HG03045 (cell line): Measurements from ENCODE around the gene NFATC2.
"Not testable (repeated sequence)": the region's sequence is repeated elsewhere in the genome, so short reads cannot be mapped to it uniquely, and the experiment has no call there.

Source experiments
- ATAC-seq: cut with Tn5 transposase; IDR thresholded peaks from one replicate; pipeline ENCODE4 v1.9.1; 2021; ENCODE audit warnings: mild to moderate bottlenecking, moderate library complexity; ENCODE audit not compliant: unreplicated experiment

NFATC2 gene

DNA sequence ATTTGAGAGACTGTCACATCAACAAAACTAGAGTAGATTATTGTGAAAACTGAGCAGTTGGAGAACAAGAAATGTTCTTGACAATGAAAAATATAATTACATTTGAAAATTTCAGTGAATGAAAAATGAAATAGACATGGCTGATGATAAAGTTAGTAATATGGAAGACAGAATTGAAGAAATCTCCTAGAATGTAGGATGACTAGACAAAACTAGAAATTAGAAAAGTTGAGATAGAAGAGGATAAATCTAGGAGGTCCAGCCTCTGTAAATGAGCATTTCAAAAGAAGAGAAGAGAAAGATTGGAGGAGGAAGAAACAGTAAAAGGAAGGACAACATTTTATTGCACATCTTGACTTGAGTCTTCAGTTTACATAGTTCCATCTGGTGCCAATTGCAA lies 178.7 kb downstream of the NFATC2 start:
- no peak for ATAC-seq

DNA sequence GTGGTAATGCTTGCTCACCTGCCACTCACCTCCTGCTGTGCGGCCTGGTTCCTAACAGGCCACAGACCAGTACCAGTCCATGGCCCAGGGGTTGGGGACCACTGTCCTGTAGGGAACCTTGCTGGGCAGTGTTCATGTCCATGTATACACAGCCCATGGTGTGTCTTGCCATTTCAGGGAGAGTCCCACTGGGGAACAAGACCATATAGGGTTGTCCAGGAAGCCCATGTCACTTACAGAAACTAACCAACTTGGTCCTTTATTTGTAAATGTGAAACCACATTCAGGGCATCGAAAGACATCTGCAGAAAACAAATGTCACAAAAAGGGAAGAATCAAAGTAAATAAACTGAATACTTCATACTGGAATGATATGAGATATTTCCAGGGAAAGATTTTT lies 179.1 kb downstream of the NFATC2 start:
- ATAC-seq = no peak

DNA sequence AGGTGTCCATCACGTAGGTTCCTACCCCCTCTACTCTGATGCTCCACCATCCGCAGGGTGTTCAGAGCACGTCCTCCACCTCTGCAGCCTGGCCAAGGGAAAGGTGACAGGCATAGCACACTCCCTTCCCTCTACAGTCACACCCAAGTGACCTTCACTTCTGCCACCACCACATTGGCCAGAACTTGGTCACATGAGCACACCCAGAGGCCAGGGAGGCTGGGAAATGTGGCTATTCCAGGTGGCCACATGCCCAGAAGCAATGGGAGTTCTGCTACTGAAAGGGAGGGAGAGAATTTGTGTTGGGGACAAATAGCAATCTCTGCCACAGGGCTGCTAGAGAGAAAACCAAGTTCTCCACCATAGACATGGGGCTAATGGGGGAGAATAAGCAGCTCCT lies 180.3 kb downstream of the NFATC2 start:
- no peak for ATAC-seq

- ATAC-seq = no peak
Observed at GRCh38 chr20:51361258-51361657, 181.3 kb downstream of the NFATC2 start.

DNA sequence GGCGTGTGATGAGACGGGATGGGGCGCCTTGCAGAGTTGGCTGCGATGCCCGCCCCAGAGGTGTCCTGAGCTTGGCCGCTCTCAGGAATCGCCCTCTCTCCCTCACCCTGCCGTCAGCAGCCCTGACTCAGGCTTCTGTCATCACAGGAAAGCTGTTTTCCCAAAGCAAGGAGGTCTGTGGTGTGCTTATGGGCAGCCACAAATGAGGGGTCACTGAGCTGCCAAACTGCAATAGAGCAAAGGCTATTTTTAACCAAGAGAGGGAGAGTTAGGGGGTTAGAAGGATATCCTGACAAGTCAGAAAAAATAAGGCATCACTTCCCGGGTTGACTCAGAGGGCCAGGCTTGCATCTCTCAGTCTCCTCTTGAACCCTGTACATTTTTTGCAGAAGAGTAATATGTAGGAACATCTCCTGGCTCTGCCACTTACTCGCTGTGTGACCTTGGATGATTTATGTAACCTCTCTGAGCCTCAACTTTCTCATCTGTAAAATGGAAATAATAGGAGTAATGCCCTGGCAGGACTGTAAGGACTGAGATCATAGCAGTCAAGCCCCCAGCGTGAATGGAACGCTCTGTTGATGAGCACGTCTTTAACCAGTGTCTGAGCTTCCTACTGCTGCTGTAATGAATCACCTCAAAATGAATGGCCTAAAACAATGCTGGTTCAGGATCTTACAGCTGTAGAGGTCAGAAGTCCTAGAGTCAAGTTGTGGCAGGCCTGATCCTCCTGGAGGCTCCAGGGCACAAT lies 181.9 kb downstream of the NFATC2 start:
- ATAC-seq = no peak

GRCh38 chr20:51359947-51360346 lies 182.6 kb downstream of the NFATC2 start:
- ATAC-seq = no peak

DNA sequence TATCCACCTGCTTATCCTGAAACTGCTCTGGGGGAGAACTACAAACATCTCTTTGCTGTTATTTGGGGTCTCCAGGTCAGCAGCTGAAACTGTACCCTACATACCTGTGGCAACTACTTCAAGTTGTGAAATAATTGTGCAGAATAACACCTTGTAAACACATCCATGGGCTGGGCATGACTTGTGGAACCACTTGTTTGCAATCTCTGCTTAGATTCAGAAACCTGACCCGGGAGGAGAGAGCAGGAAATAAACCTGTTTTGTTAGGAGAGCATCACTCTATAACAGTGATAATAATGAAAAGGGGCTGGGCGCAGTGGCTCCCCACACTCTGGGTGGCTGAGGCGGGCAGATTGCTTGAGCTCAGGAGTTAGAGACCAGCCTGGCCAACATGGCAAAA lies 183.1 kb downstream of the NFATC2 start:
- no peak for ATAC-seq

DNA sequence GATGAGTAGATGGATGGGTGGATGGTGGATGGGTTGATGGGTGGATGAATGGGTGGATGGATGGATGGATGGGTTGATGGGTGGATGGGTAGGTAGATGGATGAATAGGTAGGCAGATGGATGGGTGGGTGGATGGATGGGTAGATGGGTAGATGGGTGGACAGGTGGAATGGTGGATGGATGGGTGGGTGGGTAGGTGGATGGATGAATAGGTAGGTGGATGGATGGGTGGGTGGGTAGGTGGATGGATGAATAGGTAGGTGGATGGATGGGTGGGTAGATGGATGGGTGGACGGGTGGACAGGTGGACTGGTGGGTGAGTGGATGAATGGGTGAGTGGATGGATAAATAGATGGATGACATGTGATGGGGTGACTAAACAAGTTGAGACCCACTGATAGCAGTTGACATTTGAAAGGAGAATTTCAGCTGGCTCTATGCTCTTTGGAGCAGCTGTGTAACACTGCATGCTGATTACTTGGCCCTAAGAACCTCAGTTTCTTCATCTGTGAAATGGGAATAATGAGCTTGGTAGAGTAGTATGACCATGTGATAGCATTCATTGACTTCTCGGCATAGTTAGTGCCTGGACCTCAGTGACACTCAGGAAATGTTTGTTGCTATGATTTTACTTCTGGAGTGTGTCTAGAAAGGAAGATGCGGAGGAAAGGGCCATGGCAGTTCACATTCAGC lies 184.3 kb downstream of the NFATC2 start:
- ATAC-seq = no peak

DNA sequence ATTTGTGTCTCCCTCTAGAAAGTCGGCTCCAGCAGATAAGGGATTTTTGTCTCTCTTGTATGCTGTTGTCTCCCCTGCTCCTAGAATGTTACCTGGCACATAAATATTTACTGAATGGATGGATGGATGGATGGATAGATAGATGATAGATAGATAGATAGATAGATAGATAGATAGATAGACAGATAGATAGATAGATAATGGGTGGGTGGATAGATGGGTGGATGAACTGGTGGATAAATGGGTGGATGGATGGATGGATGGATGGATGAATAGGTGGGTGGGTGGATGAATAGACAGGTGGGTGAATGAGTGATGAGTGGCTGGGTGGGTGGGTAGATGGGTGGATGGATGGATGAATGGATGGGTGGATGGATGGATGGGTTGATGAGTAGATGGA lies 185.0 kb downstream of the NFATC2 start:
- ATAC-seq = no peak

- ATAC-seq = no peak
Observed at GRCh38 chr20:51356871-51357270, 185.6 kb downstream of the NFATC2 start.

DNA sequence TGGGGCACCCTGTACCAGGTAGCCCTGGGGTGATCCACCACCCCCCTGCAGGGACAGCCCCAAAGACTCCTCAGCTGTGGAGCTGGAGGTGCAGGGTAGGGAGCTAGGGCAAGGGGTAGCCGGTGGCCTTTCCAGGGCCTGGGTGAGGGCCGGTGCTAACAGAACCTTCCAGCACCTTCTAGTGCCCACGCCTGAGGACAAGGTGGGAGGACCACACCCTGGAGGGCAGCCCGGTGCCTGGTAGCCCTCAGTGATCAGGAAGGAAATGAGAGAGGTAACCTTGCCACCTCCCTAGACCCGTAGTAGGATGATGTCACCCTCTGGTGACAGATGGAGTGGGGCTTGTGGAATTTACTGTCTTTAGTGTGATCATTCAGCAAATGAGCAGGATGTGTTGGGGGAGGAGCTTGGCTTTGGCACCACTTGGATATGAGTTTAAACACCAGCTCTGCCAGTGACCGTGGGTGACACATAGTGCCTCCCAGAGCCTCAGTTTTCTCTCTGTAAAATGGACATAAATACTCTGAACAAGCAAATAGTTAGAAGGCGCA lies 187.7 kb downstream of the NFATC2 start:
- no peak for ATAC-seq

GRCh38 chr20:51354191-51354768 lies 188.2 kb downstream of the NFATC2 start:
- ATAC-seq = no peak

DNA sequence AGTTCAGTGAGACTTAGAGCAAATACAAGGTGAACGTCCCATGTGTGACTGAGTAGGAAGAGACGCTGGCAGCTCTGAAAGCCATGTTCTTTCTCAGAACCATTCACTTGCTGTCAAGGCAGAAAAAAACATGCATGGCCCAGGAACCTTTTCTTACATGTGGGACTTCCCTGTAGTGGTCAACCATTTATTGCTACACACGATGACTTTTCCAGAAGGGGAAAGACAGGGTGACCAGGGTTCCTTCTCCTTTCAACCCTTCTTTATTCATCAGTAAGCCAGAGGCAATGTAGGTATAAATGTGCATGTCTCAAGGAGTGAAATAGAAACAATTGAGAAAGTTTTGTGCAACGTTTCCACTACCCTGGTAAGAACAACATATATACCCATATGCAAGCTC lies 189.0 kb downstream of the NFATC2 start:
- ATAC-seq = no peak

DNA sequence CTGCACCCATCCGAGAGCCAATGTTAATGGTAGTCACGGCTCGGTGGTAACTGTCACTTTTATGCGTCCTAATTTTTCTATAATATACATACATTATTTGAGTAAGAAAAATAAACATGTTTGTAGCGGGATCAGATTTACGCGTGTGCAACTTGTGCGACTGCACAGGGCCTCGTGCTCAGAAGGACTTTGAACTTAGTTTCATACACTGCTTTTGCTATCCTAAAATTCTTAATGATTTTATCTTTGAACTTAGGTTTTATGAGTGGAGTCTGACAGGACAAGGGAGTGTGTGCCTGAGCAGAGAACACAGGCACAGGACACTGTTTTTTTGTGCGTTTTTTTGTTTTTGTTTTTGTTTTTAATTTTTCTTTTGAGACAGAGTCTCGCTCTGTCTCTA lies 189.7 kb downstream of the NFATC2 start:
- ATAC-seq = no peak

- ATAC-seq = no peak
Observed at GRCh38 chr20:51350941-51351631, 191.4 kb downstream of the NFATC2 start.

- no peak for ATAC-seq
Observed at GRCh38 chr20:51348876-51349275, 193.6 kb downstream of the NFATC2 start.

DNA sequence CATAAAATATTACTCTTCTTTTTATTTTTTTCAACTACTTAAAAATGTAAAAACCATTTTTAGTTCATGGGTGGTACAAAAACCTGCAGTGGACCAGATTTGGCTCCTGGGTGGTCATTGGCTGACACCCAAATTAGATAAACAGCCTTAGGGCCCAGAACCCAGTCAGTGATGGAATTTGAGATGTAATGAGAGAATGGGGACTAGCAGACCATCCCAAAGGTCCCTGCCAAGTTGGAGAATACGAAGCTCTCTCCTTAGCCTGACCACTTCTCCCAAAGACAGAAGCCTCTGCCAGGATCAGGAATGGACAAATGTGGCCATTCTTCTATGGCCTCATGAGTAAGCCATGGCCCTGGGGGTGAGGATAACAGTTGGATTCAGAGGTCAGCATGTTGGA lies 194.7 kb downstream of the NFATC2 start:
- ATAC-seq = no peak

- ATAC-seq = no peak
Observed at GRCh38 chr20:51346686-51347485, 195.6 kb downstream of the NFATC2 start.

GRCh38 chr20:51345601-51346101 lies 196.9 kb downstream of the NFATC2 start:
- no peak for ATAC-seq

DNA sequence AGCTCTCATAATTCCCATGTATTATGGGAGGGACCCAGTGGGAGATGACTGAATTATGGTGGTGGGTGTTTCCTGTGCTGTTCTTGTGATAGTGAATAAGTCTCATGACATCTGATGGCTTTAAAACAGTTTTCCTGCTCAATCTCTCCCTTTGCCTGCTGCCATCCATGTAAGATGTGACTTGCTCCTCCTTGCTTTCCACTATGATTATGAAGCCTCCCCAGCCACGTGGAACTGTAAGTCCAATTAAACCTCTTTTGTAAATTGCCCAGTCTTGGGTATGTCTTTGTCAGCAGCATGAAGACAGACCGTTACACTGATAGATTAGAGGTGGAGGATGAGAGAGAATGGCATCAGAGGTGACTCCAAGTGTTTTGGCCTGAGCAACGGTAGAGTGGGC lies 198.7 kb downstream of the NFATC2 start:
- not testable (repeated sequence) for ATAC-seq
